Suprapubic skin (tissue), 3 donors: ENCODE results near the gene LRMDA.

ENCODE experiments used
- CTCF ChIP-seq, 2 donors: fragments of 200-600 bp in 1 of 2; fragments of 450-650 bp in 1 of 2; sonication (generic) in 1 of 2; IDR thresholded peaks; one replicate each; pipeline ENCODE4 v1.5.1; 2016 to 2019; ENCODE audit warnings: antibody characterized with exemption in 2 of 2, mild to moderate bottlenecking in 1 of 2, moderate library complexity in 1 of 2
- EP300 ChIP-seq: sonication (generic); formaldehyde crosslinking; IDR thresholded peaks from one replicate; pipeline ENCODE4 v1.6.1; 2017; ENCODE audit warnings: antibody characterized with exemption

- TF ChIP-seq CTCF (IDR thresholded peaks at IDR 0.05) (no peak), EP300 (no peak)
Observed at GRCh38 chr10:76549171-76549570, 1117.7 kb downstream of the LRMDA start.
